NK-92 (cell line): ENCODE data around the gene DENND4C.
"Not testable (repeated sequence)": the region's sequence is repeated elsewhere in the genome, so short reads cannot be mapped to it uniquely, and the experiment has no call there.

ENCODE experiments used
- DNase-seq: peaks from one replicate; lab custom pipeline; 2025; ENCODE audit not compliant: unreplicated experiment; lab: John Stamatoyannopoulos, UW

DENND4C gene

DNA sequence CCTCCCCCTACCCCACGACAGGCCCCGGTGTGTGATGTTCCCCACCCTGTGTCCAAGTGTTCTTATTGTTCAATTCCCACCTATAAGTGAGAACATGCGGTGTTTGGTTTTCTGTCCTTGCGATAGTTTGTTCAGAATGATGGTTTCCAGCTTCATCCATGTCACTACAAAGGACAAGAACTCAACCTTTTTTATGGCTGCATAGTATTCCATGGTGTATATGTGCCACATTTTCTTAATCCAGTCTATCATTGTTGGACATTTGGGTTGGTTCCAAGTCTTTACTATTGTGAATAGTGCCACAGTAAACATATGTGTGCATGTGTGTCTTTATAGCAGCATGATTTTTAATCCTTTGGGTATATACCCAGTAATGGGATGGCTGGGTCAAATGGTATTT lies 35.1 kb downstream of the DENND4C start:
- not testable (repeated sequence) for DNase-seq

DNA sequence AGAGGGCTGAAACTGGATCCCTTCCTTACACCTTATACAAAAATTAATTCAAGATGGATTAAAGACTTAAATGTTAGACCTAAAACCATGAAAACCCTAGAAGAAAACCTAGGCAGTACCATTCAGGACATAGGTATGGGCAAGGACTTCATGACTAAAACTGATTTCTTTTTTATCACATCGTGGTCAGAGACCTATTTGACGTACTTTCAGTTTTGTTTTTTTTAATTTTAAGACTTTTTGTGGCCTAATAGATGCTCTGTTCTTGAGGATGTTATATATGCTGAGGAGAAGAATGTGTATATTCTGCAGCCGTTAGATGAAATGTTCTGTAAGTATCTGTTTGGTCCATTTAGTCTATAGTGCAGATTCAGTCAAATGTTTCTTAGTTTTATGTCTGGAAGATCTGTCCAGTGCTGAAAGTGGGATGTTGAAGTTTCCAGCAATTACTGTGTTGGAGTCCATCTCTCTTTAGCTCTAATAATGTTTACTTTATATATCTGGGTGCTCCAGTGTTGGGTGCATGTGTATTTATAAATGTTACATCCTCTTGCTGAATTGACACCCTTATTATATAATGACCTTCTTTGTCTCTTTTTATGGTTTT lies 36.4 kb downstream of the DENND4C start:
- not testable (repeated sequence) for DNase-seq

DNA sequence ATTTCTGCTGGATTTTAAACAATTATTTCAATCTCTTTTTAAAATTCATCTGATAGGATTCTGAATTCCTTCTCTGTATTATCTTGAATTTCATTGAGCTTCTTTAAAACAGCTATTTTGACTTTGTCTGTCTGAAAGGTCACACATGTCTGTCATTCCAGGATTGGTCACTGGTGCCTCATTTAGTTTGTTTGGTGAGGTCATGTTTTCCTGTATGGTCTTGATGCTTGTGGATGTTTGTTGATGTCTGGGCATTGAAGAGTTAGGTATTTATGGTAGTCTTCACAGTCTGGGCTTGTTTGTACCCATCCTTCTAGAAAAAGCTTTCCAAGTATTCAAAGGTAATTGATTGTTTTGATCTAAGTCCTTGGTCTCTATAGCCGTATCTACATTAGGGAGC lies 39.1 kb downstream of the DENND4C start:
- no peak for DNase-seq

DNA sequence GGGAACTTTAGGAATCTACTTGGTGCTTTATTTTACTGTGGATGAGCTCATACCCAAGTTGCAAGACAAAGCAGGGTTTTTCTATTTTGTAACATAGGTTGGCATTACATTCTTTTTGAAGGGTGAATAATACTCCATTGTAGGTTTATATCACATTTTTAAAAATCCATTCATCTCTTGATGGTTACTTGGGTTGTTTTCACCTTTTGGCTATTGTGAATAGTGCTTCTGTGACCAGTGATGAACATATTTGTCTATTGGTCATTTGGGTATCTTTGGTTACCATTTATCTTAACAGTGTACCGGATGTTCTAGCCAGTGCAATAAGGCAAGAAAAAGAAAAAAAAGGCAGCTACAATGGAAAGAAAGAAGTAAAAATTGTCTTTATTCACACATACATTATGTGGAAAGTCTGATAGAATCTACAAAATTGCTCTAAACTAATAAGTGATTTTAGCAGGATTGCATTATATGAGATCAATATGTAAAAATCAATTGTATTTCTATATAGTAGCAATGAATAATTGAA lies 40.0 kb downstream of the DENND4C start:
- DNase-seq, result no peak

DNA sequence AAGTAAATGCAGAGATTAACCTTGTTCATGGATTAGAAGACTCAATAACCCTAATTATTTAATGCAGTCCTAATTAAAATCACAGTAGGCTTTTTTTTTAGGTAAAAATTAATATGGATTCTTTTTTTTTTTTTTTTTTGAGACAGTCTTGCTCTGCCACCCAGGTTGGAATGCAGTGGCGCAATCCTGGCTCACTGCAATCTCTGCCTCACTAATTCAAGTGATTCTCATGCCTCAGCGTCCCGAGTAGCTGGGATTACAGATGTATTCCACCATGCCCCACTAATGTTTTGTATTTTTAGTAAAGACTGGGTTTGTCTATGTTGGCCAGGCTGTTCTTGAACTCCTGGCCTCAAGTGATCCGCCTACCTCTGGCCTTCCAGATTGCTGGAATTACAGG lies 40.6 kb downstream of the DENND4C start:
- DNase-seq, result no peak

DNA sequence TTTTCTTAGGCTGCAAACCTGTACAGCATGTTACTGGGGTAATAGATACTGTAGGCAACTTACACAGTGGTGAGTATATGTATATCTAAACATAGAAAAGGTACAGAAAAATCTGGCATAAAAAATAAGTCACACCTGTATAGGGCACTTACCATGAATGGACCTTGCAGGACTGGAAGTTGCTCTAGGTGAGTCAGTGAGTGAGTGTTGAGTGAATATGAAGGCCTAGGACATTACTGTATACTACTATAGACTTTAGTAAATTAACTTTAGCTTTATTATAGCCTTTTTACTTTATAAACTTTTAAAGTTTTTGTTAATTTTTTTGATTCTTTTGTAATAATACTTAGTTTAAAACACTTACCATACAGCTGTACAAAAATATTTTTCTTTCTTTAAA lies 51.3 kb downstream of the DENND4C start:
- DNase-seq, result no peak

DNA sequence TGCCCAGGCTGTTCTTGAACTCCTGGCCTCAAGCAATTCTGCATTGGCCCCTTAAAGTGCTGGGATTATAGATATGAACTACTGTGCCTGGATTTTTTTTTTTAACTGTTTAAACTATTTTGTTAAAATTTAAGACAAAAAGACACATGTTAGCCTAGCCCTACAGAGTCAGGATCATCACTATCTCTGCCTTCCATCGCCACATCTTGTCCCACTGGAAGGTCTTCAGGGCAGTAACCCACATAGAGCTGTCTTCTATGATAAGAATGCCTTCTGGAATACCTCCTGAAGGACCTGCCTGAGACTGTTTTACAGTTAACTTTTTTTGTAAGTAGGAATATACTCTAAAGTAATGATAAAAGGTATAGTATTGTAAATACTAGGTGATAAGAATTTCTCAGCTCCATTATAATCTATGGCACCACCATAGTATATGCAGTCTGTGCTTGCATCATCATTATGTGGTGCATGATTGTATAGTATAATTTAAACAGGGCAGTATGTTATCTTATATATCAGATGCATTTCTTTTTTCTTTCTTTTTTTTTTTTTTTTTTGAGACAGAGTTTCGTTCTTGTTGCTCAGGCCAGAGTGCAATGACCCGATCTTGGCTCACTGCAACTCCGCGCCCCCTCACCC lies 52.7 kb downstream of the DENND4C start:
- no peak for DNase-seq

DNA sequence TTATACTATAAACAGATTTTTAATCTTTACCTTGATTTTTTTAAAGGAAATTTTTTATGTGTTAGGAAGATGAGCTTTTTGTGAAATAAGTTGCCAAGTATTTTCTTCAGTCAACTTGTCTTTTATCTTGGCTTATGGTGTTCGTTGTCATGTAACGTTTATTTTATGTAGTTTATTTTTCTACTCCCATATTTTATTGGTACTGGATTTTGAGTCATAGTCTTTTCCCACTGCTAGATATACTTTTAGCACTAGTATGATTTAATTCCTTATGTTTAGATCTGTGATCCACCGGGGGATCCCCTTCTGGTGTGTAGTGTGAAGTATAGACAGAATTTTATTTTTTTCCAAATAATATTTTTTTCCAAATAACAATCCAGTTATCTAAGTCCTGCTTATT lies 54.2 kb downstream of the DENND4C start:
- no peak for DNase-seq

DNA sequence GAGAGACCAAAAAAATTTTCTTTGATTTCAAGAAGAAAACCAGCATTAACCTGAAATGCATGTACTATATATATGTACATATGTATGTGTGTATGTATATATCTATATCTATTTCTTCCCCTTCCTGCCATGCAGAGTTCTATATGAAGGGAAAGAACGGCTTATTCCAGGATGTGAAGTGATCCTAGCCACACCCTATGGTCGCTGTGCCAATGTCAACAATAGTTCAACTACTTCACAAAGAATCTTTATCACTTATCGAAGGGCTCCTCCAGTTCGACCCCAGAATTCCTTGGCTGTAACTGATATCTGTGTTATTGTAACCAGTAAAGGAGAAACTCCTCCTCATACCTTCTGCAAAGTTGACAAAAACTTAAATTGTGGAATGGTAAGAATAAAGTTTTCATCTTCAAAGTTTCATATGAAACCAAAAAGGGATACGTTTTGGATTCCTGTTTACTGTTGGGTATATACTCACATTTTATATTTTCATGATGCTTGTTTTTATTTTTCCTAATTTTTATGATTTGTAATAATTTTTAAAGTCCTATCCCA lies 56.2 kb downstream of the DENND4C start:
- no peak for DNase-seq

DNA sequence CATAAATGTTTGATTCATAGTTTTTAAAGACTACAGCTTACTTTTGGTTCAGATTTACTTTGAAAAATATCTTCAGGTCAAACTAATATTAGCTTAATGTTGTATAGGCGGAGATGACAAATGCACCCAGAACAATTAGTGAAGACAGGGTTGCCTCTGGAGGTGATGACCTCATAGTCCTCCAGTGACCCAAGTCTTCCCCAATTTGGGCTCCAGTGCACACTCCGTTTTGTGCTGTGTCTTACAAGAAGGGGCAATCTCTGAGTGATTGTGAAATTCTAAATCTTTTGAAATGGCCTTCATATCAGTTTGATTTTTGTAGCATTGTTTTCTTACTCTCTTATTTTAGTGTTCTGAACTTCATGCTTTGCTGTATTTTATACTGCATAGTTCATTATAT lies 57.6 kb downstream of the DENND4C start:
- DNase-seq, result no peak

DNA sequence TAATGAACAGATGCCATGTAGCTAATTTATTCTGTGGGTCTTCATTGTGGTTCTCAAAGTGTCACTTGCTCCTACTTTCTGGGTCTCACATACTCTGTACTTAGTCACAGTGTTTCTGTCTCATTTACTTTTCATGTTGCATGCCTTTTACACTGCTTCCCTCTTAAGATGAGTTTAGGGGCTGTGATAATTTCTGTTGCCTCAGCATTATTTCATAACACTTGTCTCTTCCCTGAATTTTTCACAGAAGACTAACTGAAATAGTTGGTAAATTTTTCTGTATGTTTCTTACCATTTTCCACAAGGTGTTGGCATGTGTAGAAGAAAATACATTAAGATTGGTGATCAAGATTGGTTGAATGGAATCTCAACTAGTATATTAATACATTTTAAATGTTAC lies 59.6 kb downstream of the DENND4C start:
- no peak for DNase-seq

DNA sequence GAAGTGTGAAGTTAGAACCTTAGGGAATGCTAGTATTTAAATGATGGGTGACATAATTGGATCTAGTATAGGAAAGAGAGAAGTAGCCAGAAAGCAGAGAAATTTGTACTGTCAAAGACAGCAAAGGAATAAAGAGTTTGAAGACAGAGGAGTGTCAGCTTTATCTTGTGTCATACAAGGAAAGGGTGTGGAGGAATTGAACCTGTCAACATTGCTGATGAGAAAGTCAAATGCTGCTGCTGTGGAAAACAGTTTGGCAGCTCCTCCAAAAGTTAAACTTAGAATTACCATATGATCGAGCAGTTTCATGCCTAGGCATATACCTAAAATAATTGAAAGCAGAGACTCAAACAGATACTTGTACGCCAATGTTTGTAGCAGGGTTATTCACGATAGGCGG lies 63.7 kb downstream of the DENND4C start:
- no peak for DNase-seq

DNA sequence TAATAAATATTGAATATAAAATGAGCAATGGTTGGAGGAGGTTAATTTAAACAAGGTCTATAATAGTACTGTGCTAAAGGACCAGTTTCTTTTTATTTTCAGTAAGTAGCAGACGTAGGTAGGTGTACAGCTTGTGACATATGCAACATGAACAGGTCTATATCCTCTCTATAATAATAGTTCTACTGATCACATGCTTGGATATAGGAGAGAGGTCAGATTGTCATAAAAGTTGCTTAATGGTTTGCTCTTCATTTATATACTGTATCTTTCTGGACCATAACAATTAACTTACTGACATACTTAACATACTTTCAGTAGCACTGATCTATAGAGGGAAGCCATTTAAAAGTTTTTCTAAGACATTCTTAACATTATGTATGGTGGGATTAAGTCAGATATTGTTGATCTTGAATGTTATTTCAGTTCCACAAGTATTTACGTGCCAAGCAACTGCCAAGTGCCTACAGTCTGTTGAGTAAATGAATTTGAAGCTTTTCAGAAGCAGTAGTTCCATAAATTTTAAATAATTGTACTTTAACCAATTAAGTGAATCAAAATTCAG lies 68.0 kb downstream of the DENND4C start:
- no peak for DNase-seq

DNA sequence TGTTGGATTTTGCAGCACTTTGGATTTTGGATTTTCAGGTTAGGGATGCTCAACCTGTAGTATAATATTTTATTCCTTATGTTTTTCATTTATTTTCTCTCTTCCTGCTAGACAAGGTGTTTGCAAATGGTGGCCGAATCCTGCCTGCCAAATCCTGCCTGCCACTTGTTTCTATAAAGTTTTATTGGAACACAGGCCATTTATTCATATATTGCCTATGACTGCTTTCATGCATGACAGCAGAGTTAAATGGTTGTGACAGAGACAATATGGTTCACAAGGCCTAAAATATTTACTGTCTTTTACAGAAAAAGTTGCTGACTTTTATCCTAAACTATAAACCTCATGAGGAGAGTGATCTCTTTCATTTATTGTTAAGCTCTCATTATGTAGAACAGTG lies 72.7 kb downstream of the DENND4C start:
- no peak for DNase-seq

DNA sequence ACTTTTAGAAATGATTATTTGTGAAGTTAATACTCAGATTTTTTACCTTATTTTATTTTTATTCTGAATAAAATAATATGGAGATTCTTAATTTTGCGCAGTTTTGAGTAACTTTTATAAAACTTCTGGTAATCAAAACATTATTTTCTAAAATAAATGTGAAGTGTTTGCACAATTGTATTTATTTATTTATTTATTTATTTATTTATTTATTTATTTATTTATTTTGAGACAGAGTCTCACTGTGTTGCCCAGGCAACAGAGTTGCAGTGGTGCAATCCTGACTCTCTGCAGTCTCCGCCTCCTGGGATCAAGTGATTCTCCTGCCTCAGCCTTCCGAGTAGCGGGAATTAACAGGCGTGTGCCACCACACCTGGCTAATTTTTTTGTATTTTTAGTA lies 76.1 kb downstream of the DENND4C start:
- DNase-seq, result no peak

DNA sequence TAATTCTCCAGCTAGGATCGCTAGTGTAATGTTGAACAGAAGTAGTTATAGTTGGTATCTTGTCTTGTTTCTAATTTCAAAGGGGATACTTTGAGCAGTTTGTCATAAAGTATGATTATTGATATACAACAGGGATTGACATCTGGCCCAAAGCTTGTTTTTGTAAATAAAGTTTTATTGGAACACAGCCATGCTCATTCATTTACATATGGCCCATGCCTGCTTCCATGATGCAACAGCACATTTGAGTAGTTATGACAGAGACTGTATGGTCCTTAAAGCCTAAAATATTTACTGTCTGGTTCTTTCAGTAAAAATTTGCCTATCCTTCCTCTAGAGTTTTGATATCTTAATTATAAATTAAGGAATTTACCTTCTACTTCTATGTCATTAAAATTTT lies 79.8 kb downstream of the DENND4C start:
- DNase-seq, result no peak

DNA sequence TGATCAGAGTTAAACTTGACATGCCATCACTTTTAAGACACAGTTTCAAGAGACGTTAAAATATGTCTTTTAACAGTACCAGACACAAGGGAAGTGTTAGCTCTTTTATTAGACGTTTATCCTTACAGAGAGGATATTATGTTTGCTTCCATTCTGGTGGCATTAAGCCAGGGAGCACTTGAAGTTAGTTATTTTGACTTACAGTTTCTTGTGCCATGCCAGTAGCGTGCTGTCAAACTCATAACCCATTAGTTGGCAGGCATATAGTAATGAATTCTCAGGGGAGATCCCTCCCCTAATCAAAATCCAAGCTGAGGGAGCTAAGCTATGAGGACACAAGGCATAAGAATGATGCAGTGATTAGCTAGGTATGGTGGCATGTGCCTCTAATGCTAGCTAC lies 83.1 kb downstream of the DENND4C start:
- DNase-seq, result no peak

DNA sequence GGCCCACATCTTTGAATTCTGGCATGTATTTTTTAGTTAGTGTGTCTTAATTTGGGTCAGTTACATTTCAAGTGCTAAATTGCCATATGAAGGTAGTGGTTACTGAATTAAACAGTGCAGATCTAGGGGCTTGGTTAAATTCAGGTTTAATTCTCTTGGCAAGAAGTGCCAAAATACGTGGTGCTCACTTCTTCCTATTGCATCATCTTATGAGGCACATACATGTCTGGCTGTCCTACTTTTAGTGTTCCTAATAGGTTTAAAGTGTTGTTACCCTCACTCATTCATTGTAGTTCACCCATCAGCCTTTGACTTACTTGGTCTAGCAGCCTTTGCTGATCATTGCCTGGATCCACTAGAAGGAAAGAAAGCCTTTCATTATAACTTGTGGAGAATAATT lies 90.0 kb downstream of the DENND4C start:
- DNase-seq, result no peak

DNA sequence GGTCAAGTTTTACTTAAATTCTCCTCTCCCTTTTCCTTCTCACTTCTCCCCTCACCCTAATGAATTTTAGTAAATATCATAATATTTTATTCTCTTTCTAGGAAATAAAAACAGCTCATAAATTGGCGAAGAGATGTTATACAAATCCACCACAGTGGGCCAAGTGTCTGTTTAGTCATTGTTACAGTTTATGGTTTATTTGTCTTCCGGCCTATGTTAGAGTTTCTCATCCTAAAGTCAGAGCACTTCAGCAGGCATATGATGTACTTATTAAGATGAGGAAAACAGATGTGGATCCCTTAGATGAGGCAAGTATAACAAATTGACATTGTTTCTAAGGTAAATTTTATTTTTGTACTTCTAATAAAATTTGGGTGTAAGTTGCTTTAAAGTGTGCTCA lies 101.4 kb downstream of the DENND4C start:
- no peak for DNase-seq

DNA sequence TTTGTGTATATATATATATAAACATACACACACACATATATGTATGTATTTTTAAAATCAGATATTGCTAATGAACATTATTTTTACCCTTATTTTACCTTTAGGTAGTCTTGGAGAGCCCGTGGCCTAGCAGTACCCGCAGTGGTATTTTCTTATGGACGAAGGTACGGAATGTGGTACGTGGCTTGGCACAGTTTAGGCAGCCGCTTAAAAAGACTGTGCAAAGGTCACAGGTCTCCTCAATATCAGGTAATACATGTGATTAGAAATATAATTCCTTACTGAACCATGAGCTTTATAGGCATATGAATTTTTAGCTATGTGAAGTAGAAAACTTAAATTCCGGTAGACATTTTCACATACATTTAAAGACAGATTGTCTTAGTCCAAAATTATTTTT lies 105.7 kb downstream of the DENND4C start:
- DNase-seq, result no peak

DNA sequence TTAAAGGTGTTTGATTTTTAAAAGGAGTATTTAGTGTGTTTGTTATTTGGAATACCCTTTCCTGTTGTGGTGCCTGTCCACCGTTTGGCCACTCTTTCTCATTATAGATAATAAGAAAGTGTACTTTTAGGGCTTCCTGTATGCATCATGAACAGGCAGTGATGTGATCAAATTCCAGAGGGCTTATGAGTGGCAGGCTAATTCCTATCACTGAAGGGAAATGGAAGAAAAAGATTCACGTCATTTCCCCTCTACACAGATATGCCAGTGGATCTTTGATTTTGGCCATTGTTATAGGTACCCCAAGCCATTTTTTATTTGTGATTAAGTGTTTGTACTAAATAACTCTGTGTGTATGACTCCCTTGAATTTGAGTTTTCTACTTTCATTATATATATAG lies 112.5 kb downstream of the DENND4C start:
- DNase-seq, result no peak

DNA sequence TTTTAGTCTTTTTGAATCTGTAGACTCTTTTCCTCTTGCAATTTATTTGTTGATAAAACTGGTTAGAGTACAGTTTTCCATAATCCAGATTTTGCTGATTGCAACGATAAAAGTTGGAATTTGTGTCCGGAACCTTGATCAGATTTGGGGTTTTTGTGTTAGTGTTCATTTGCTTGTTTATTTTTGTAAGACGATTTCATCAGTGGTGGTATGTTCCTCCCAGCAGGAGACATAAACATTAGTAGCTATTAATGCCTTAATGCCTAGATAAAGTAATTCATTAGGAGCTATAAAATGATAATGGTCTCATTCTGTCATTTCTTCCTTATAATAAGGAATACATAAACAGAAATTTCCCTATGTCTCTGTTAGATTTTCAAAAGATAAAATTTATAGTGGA lies 128.2 kb downstream of the DENND4C start:
- DNase-seq, result no peak
